HG03280 (cell line): Measurements from ENCODE around the gene CACFD1.

Experiments
- ATAC-seq: cut with Tn5 transposase; IDR thresholded peaks from one replicate; pipeline ENCODE4 v1.9.1; 2021; ENCODE audit warnings: mild to moderate bottlenecking, moderate library complexity; ENCODE audit not compliant: unreplicated experiment

The CACFD1 gene

GRCh38 chr9:133478851-133479711 lies 19.3 kb downstream of the CACFD1 start, which contains the start of gene SLC2A6:
Gene SLC2A6, minus strand, starts transcription at chr9:133479099. Its CDS starts 40 bp downstream, at chr9:133479059.
- peak; percentile 96 for ATAC-seq

DNA sequence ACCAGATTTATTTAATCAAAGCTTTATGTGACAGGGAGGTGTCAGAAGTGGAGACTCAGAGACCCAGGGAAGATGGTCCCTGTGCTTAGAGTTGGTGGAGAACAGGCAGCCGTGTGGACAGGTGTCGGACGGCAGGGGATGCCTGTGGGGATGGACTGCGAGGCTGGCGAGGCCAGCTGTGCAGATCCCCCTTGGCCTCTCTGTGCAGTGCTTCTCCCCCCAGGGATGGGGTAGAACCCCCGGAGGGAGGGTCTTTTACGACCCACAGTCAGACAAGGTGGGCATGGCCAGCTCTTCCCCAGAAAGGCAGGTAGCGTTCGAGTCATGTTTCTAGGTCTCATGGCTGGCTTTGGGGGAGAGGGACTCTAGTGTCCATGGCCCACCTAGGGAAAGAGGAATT lies 23.8 kb downstream of the CACFD1 start:
- no peak for ATAC-seq

DNA sequence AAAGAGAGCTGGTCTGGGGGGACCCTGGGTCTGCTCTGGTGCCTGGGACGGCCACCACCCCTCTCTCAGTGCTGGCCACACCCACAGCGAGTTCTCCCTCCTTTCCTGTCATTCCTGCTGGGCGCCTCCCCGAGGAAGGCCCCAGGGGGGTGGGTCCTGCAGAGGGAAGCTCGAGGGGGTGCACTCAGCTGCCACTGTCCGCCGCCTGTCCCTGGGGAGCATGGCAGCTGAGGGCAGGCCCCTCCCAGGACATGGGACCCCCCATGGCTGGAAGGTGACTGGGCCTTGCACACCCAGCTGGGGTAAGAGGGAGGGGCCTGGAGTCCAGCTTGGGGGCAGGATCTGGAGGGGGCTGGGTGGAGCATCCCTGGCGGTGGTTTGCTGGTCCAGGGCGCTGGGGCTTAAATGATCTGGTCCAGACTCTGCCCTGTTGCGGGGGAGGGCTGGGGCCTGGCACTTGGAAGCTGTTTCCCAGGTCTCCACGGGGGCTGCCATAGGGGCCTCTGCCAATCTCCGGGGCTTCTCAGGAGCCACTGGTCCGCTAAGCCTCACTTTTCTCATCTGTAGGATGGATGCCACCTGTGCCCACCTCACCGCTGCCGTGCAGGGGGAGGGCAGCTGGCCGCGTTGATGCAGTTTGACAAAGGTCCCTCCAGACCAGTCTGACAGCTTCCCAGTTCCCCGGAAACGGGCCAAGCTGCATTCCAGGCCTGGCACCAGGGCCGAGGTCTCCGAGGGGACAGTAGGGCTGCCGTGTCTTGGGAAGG lies 25.1 kb downstream of the CACFD1 start:
- ATAC-seq = no peak

- peak; percentile 21 for ATAC-seq
These were observed 25.9 kb downstream of the CACFD1 start for GRCh38 chr9:133485531-133486260.

GRCh38 chr9:133487331-133487725 lies 27.6 kb downstream of the CACFD1 start:
- no peak for ATAC-seq

GRCh38 chr9:133488686-133489252 lies 29.0 kb downstream of the CACFD1 start:
- no peak for ATAC-seq

GRCh38 chr9:133489253-133490190 lies 29.7 kb downstream of the CACFD1 start:
- ATAC-seq = no peak

- no peak for ATAC-seq
These were observed 30.5 kb downstream of the CACFD1 start for GRCh38 chr9:133490201-133490681.

DNA sequence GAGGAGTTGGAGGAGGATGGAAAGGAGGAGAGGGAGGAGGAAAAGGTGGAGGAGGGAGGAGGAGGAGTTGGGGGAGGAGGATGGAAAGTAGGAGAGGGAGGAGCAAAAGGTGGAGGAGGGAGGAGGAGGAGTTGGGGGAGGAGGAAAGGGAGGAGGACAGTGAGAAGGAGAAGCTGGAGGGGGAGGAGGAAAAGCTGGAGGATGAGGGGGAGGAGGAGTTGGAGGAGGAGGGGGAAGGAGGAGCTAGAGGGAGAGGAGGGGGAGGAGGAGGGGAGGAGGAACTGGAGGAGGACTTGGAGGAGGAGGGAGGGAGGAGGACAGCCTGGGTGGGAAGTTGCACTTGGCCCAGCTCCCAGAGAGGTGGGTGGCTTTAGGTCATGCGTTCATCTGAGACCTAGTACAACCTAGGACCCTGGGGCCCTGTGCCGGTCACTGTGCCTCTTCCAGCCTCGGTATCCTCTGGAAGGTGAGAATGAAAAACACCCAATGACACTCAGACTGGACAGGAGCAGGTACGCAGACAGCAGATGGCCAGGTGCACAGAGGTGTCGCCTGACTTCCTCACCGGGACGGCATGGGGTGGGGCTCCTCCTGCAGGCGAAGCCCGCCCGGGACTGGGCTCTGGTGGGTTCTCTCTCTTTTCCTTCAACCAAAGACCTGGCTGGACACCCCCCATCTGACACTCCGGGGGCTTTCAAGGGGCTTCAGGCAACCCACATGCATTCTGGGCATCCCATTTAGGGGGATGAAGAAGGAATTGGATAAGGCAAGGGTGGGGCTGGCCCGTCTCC lies 31.3 kb downstream of the CACFD1 start:
- no peak for ATAC-seq

GRCh38 chr9:133491656-133491925 lies 31.8 kb downstream of the CACFD1 start:
- ATAC-seq = no peak

DNA sequence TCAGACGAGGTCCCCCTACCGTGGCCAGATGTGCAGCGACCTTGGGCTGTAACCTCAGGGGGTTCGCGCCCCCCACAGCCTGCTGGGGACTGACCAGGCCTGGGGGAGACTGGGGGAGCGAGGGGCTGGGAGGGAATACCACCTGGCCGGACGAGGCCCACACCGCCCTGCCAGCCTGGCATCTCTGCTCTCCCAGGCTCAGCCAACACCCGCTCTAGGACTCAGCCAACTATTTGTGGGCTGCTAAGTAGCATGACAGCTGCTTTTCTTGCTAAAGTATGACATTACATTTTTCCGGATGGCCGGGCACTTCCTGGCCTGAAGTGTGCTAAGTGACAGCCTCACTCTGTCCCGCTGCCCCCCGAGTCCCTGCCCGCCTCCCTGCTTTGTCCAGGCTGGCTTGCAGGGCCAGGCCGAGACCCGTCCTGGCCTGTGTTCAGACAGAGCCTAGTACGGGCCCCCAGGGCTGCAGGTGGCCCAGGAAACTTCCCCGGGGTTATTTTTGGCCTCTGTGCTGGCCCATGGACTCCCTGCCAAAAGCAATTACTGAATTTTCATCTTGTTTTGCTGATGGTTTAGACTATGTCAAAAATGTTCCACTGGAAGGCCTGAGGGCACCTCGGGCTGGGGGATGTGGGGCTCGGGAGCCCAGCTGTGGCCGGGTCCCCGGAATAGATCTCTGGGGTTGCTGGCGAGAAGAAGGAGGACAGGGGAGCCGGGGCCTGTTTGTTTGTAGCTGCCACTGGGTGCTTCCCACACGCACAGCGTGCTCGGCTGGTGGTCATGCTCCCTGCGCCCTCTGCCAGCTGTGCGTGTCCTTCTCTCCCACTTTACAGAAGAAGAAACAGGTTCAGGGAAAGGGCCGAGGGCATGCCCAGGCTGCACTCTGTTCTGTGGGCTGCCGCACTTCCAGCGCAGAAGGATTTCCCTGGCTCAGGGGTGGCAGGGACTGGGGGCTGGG lies 32.6 kb downstream of the CACFD1 start:
- no peak for ATAC-seq

DNA sequence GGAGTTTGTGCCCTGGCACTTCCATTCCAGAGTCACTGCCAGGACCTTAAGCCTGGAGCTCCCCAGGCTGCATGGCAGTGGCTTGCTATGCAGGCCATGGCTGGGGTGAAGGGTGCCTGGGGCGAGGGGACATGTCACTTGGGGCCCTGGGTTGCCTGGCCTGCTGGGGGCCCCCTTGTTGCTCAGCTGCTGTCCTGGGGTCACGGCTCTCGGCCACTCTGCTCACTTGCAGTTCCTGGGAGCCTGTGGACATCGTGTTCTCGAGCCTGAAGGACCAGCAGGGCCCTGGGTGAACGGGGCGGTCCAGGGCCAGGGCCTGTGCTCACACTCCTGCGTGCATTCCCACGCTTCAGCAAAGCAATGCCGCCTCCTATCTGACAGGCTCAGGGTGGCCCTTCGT lies 33.6 kb downstream of the CACFD1 start:
- ATAC-seq = no peak

GRCh38 chr9:133493845-133494540 lies 34.2 kb downstream of the CACFD1 start:
- no peak for ATAC-seq

DNA sequence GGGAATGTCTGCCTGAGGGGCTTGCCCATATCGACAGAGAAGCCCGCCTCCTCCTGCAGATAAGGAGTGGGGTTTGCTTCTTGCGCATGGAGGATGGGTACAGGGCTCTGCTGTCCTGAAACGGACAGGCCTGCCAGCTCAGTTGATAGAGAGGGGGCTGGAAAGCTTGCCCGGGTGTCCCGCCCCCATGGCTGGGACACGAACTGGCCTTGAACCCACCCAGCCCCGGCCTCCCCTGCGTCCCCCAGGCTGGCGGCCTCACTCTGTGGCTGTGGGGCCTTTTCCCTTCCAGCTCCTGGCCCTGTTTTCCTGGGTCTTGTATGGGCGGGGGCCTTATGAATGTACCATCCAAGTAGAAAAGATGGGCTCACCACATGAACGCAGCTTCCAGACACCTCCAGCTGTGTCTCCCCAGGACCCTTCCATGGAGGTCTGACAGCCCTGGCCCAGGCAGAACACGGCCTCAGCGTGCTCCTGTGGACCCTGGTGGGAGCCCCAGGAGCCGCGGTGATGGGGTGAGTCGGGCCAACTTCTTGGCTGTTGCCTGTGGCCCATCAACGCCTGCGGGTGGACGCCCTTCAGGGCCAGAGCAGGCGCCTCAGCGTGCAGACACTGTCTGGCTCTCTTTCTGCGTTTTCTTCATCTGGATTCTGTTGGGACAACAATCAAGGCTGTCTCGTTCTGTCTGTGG lies 35.0 kb downstream of the CACFD1 start:
- no peak for ATAC-seq

DNA sequence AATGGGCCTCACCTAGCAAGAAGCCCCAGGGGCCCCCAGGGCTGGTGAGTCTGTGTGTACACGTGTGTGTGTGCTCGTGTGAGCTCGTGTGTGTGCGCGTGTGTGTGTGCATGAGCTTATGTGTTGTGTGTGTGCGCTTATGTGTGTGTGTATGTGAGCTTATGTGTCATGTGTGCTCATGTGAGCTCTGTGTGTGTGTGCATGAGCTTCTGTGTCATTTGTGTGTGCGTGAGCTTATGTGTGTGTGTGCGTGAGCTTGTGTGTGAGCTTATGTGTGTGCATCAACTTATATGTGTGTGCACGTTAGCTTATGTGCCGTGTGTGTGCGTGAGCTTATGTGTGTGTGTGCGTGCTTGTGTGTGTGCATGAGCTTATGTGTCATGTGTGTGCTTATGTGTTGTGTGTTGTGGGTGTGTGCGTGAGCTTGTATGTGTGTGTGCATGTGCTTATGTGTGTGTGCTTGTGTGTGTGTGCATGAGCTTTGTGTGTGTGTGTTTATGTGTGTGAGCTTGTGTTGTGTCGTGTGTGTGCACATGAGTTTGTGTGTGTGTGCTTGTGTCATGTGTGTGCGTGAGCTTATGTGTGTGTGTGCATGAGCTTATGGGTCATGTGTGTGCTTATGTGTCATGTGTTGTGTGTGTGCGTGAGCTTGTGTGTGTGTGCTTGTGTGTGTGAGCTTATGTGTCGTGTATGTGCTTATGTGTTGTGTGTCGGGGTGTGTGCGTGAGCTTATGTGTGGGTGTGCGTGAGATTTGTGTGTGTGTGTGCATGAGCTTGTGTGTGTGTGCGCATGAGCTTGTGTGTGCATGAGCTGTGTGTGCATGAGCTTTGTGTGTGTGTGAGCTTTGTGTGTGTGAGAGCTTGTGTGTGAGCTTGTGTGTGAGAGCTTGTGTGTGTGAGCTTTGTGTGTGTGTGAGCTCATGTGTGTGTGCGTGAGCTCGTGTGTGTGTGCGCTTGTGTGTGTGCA lies 35.8 kb downstream of the CACFD1 start:
- ATAC-seq = no peak
